A549 (cell line): ENCODE measurements around the gene MT1HL1.

Experiments used
- KDM1A ChIP-seq: fragments of 200-600 bp; sonication (generic); IDR thresholded peaks from 2 replicates; pipeline ENCODE4 v1.6.1; 2016; ENCODE audit warnings: low read depth, mild to moderate bottlenecking
- POLR2A ChIP-seq: IDR thresholded peaks from 2 replicates; pipeline ENCODE4 v1.6.1; 2012; ENCODE audit warnings: mild to moderate bottlenecking, low read length
- POLR2AphosphoS2 ChIP-seq: conservative IDR thresholded peaks from 2 replicates; pipeline ENCODE4 v1.6.1; 2012; ENCODE audit warnings: low read length, improper control_type of control experiment, inconsistent platforms
- SMC3 ChIP-seq: fragments of >200 bp; sonication (Bioruptor Twin); formaldehyde crosslinking; IDR thresholded peaks from 3 replicates; pipeline ENCODE4 v1.6.1; 2018; ENCODE audit warnings: inconsistent platforms
- ZFP36 ChIP-seq: fragments of 450-650 bp; IDR thresholded peaks from 2 replicates; pipeline ENCODE4 v1.6.1; 2014; ENCODE audit warnings: borderline replicate concordance; ENCODE audit not compliant: partially characterized antibody
- TF ChIP-seq, protein P1 (sequence below): fragments of >200 bp; sonication (Bioruptor Twin); formaldehyde crosslinking; IDR thresholded peaks from 3 replicates; pipeline ENCODE4 v1.5.1; 2016

GRCh38 chr1:237009611-237010010 is 5.4 kb upstream of the MT1HL1 start:
- TF ChIP-seq POLR2AphosphoS2 (no peak), ZFP36 (no peak), POLR2A (no peak), KDM1A (no peak), SMC3 (no peak)
- TF ChIP-seq, protein P1, sequence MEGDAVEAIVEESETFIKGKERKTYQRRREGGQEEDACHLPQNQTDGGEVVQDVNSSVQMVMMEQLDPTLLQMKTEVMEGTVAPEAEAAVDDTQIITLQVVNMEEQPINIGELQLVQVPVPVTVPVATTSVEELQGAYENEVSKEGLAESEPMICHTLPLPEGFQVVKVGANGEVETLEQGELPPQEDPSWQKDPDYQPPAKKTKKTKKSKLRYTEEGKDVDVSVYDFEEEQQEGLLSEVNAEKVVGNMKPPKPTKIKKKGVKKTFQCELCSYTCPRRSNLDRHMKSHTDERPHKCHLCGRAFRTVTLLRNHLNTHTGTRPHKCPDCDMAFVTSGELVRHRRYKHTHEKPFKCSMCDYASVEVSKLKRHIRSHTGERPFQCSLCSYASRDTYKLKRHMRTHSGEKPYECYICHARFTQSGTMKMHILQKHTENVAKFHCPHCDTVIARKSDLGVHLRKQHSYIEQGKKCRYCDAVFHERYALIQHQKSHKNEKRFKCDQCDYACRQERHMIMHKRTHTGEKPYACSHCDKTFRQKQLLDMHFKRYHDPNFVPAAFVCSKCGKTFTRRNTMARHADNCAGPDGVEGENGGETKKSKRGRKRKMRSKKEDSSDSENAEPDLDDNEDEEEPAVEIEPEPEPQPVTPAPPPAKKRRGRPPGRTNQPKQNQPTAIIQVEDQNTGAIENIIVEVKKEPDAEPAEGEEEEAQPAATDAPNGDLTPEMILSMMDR: no peak
